BE2C (cell line): ENCODE data around the gene PTGER1.

Source experiments
- DNase-seq: peaks from one replicate; pipeline ENCODE4 v3.0.0-alpha.2; 2020
- H3K27me3 ChIP-seq: fragments of 250-450 bp; sonication (Bioruptor Pico); 2 replicates; pipeline ENCODE4 v1.5.1; 2020; ENCODE audit warnings: mild to moderate bottlenecking
- H3K36me3 ChIP-seq: fragments of 250-450 bp; sonication (Bioruptor Pico); 2 replicates; pipeline ENCODE4 v1.5.1; 2020; ENCODE audit warnings: mild to moderate bottlenecking
- H3K4me1 ChIP-seq: fragments of 250-450 bp; sonication (Bioruptor Pico); 2 replicates; pipeline ENCODE4 v1.5.1; 2020
- H3K4me3 ChIP-seq: 2 replicates; pipeline ENCODE4 v1.5.1; 2011; ENCODE audit warnings: low read depth, low read length
- H3K9me3 ChIP-seq: fragments of 250-450 bp; sonication (Bioruptor Pico); 2 replicates; pipeline ENCODE4 v1.5.1; 2020
- CTCF ChIP-seq: IDR thresholded peaks from 2 replicates; pipeline ENCODE4 v1.5.1; 2012; ENCODE audit warnings: mild to moderate bottlenecking, low read depth, low read length

PTGER1 gene

GRCh38 chr19:14450168-14450874 is 24.8 kb downstream of the PTGER1 start:
- no peak for TF ChIP-seq CTCF
- no peaks in the 10 kb centered on the region for H3K4me1 ChIP-seq
- DNase-seq: peak; percentile 98

GRCh38 chr19:14449321-14449720 is 25.8 kb downstream of the PTGER1 start:
- Histone ChIP-seq H3K36me3 (peaks cover 38% of the 10 kb centered on the region), H3K9me3 (no peaks in the 10 kb centered on the region), H3K4me1 (no peaks in the 10 kb centered on the region), H3K4me3 (no peak overlapping the region), H3K27me3 (no peaks in the 10 kb centered on the region)
- DNase-seq: no peak
- no peak for TF ChIP-seq CTCF

More at GRCh38 chr19:14450168-14450874, 24.8 kb downstream of the PTGER1 start:
- peaks cover 31% of the 10 kb centered on the region for H3K36me3 ChIP-seq
- no peaks in the 10 kb centered on the region for H3K27me3 ChIP-seq
- no peaks in the 10 kb centered on the region for H3K9me3 ChIP-seq
- H3K4me3 ChIP-seq: no peak overlapping the region

- DNase-seq: no peak
- Histone ChIP-seq H3K27me3 (no peaks in the 10 kb centered on the region), H3K9me3 (no peaks in the 10 kb centered on the region), H3K36me3 (peaks cover 50% of the 10 kb centered on the region), H3K4me3 (no peak overlapping the region), H3K4me1 (no peaks in the 10 kb centered on the region)
- TF ChIP-seq CTCF: no peak
Measured at GRCh38 chr19:14446336-14447036, 28.7 kb downstream of the PTGER1 start.

- no peaks in the 10 kb centered on the region for H3K27me3 ChIP-seq
- H3K9me3 ChIP-seq: no peaks in the 10 kb centered on the region
- no peaks in the 10 kb centered on the region for H3K4me1 ChIP-seq
- H3K4me3 ChIP-seq: no peak overlapping the region
- no peak for DNase-seq
- H3K36me3 ChIP-seq: peaks cover 39% of the 10 kb centered on the region
- no peak for TF ChIP-seq CTCF
Measured at GRCh38 chr19:14443632-14444216, 31.4 kb downstream of the PTGER1 start.

GRCh38 chr19:14442891-14443631 is 32.1 kb downstream of the PTGER1 start:
- no peak for TF ChIP-seq CTCF
- Histone ChIP-seq H3K9me3 (no peaks in the 10 kb centered on the region), H3K4me3 (no peak overlapping the region), H3K36me3 (peaks cover 39% of the 10 kb centered on the region), H3K4me1 (no peaks in the 10 kb centered on the region), H3K27me3 (no peaks in the 10 kb centered on the region)
- DNase-seq: no peak
